PC-9 (cell line): Measurements from ENCODE around the gene ZNF319. TPM values are rescaled to one million over a fixed set of nuclear protein-coding genes. Genes with fewer than 3 reads are reported as not detected.

ENCODE experiments used
- BruUV-seq: library from RNA; stranded (reverse); fragments of 400-500 nt; replicated peaks from 2 replicates; lab custom pipeline; 2021; lab: Mats Ljungman, UMichigan
- CTCF ChIA-PET: fragments of 300-600 bp; sonication (Branson Sonifier 250); formaldehyde crosslinking; loops from one replicate; lab custom pipeline; 2022; ENCODE audit warnings: antibody characterized with exemption; lab: Charles Lee
- POLR2A ChIA-PET: fragments of 300-600 bp; sonication (Branson Sonifier 250); formaldehyde crosslinking; loops from one replicate; lab custom pipeline; 2022; ENCODE audit warnings: antibody characterized with exemption; ENCODE audit not compliant: unreplicated experiment; lab: Charles Lee
- DNase-seq, 2 experiments: peaks; one replicate each; pipeline versions ENCODE4 v3.0.0 to v3.0.0-alpha.2; 2015 to 2022; ENCODE audit warnings: mixed read lengths in 1 of 2
- H2AFZ ChIP-seq: fragments of 200-600 bp; sonication (generic); 2 replicates; pipeline ENCODE4 v1.8.1; 2017; ENCODE audit warnings: antibody characterized with exemption
- H3F3A ChIP-seq: fragments of 200-600 bp; sonication (generic); 2 replicates; pipeline ENCODE4 v1.8.1; 2017; ENCODE audit warnings: antibody characterized with exemption, mild to moderate bottlenecking, low read depth; ENCODE audit not compliant: insufficient read depth
- H3K27ac ChIP-seq: fragments of 200-600 bp; sonication (generic); 2 replicates; pipeline ENCODE4 v1.6.1; 2016; ENCODE audit warnings: mixed run types
- H3K27me3 ChIP-seq: fragments of 200-600 bp; sonication (generic); 2 replicates; pipeline ENCODE4 v1.6.1; 2016; ENCODE audit warnings: low read depth, mixed run types; ENCODE audit not compliant: insufficient read depth
- H3K36me3 ChIP-seq: fragments of 200-600 bp; sonication (generic); 2 replicates; pipeline ENCODE4 v1.6.1; 2016; ENCODE audit warnings: low read depth, mixed run types
- H3K4me1 ChIP-seq: fragments of 200-600 bp; sonication (generic); replicated peaks from 2 replicates; pipeline ENCODE4 v1.6.1; 2016; ENCODE audit warnings: mixed run types; ENCODE audit not compliant: insufficient read depth
- H3K4me2 ChIP-seq: fragments of 200-600 bp; sonication (generic); 2 replicates; pipeline ENCODE4 v1.6.1; 2017; ENCODE audit warnings: mixed run types
- H3K4me3 ChIP-seq: fragments of 200-600 bp; sonication (generic); 2 replicates; pipeline ENCODE4 v1.6.1; 2016; ENCODE audit warnings: mixed run types
- H3K79me2 ChIP-seq: fragments of 200-600 bp; sonication (generic); 2 replicates; pipeline ENCODE4 v1.6.1; 2017; ENCODE audit warnings: low read depth, mixed run types
- H3K9me2 ChIP-seq: fragments of 200-600 bp; sonication (generic); 2 replicates; pipeline ENCODE4 v1.8.1; 2017; ENCODE audit warnings: mild to moderate bottlenecking; ENCODE audit not compliant: insufficient read depth
- H3K9me3 ChIP-seq: fragments of 200-600 bp; sonication (generic); 2 replicates; pipeline ENCODE4 v1.8.1; 2016; ENCODE audit warnings: low read depth; ENCODE audit not compliant: insufficient read depth
- H4K20me1 ChIP-seq: fragments of 200-600 bp; sonication (generic); 2 replicates; pipeline ENCODE4 v1.8.1; 2017; ENCODE audit not compliant: insufficient read depth
- CTCF ChIP-seq: fragments of 200-600 bp; sonication (generic); conservative IDR thresholded peaks from 2 replicates; pipeline ENCODE4 v1.6.1; 2017; ENCODE audit warnings: mixed run types, antibody characterized with exemption, mild to moderate bottlenecking, moderate library complexity
- EZH2 ChIP-seq: fragments of 200-600 bp; sonication (generic); IDR thresholded peaks from 2 replicates; pipeline ENCODE4 v1.8.0; 2017; ENCODE audit warnings: antibody characterized with exemption, low read depth
- intact Hi-C: fragments of 100-400 bp; cut with micrococcal nuclease; formaldehyde crosslinking; loops from one replicate; pipeline ENCODE4 v1.10.0; 2022; ENCODE audit not compliant: unreplicated experiment
- total RNA-seq: library from RNA; stranded (reverse); gene quantifications from 2 replicates; pipeline ENCODE4 v1.2.3, GENCODE V29; 2021

ZNF319 gene
- total RNA-seq, 1 experiment from 2014 or later, result 11.0 TPM

- ChIA-PET CTCF (no interaction called here), POLR2A (no interaction called here)
- no peak for DNase-seq
- Histone ChIP-seq H3K27me3 (no peaks in the 10 kb centered on the region), H2AFZ (no peak overlapping the region), H3F3A (no peaks in the 10 kb centered on the region), H4K20me1 (no peaks in the 10 kb centered on the region), H3K36me3 (no peaks in the 10 kb centered on the region), H3K27ac (no peak overlapping the region), H3K4me2 (no peak overlapping the region), H3K4me1 (no peaks in the 10 kb centered on the region), H3K79me2 (no peaks in the 10 kb centered on the region), H3K4me3 (no peak overlapping the region), H3K9me2 (no peaks in the 10 kb centered on the region), H3K9me3 (no peaks in the 10 kb centered on the region)
- no peak for TF ChIP-seq EZH2
- TF ChIP-seq CTCF, result no peak
- no TSS peak for BruUV-seq
- intact Hi-C loops, result no loop called here
These were observed 48.2 kb upstream of the ZNF319 start for GRCh38 chr16:58048494-58049231.

- Histone ChIP-seq H3K9me2 (no peaks in the 10 kb centered on the region), H3K27ac (no peak overlapping the region), H3K4me3 (no peak overlapping the region), H3K4me2 (no peak overlapping the region), H3K9me3 (no peaks in the 10 kb centered on the region), H3K27me3 (no peaks in the 10 kb centered on the region), H2AFZ (no peak overlapping the region), H3K4me1 (no peaks in the 10 kb centered on the region), H3F3A (no peaks in the 10 kb centered on the region), H3K79me2 (no peaks in the 10 kb centered on the region), H3K36me3 (no peaks in the 10 kb centered on the region), H4K20me1 (no peaks in the 10 kb centered on the region)
- ChIA-PET CTCF (no interaction called here), POLR2A (no interaction called here)
- TF ChIP-seq CTCF (no peak), EZH2 (no peak)
- DNase-seq, result no peak
- BruUV-seq, result no TSS peak
- intact Hi-C loops, result no loop called here
These were observed 47.3 kb upstream of the ZNF319 start for GRCh38 chr16:58047557-58048348.

GRCh38 chr16:58046936-58047335 lies 46.5 kb upstream of the ZNF319 start:
- ChIA-PET POLR2A (no interaction called here), CTCF (no interaction called here)
- no peaks in the 10 kb centered on the region for H3K79me2 ChIP-seq
- H4K20me1 ChIP-seq, result no peaks in the 10 kb centered on the region
- no peaks in the 10 kb centered on the region for H3F3A ChIP-seq
- H3K9me3 ChIP-seq, result no peaks in the 10 kb centered on the region
- no peaks in the 10 kb centered on the region for H3K9me2 ChIP-seq
- no peaks in the 10 kb centered on the region for H3K36me3 ChIP-seq
- H3K4me3 ChIP-seq, result no peak overlapping the region
- peak in 1 of 2 experiments; percentile 25 for DNase-seq
- BruUV-seq, result no TSS peak
- no peaks in the 10 kb centered on the region for H3K4me1 ChIP-seq
- TF ChIP-seq EZH2 (no peak), CTCF (no peak)
- H2AFZ ChIP-seq, result no peak overlapping the region
- intact Hi-C loops, result no loop called here
- H3K27me3 ChIP-seq, result no peaks in the 10 kb centered on the region
- H3K4me2 ChIP-seq, result no peak overlapping the region
- H3K27ac ChIP-seq, result no peak overlapping the region
